Liver (tissue), 9 donors: ENCODE measurements around the gene RHBDF2. TPM values are rescaled to one million over a fixed set of nuclear protein-coding genes. Genes with fewer than 3 reads are reported as not detected.

ENCODE experiments used
- DNase-seq: peaks from one replicate; pipeline ENCODE4 v3.0.0-alpha.2; 2017; ENCODE audit warnings: low spot score
- H3K27ac ChIP-seq, 2 donors: one replicate each; pipeline ENCODE4 v1.7.0; 2013; ENCODE audit warnings: inconsistent platforms in 2 of 2, low read length in 2 of 2, control low read depth in 1 of 2, low read depth in 1 of 2, mild to moderate bottlenecking in 1 of 2
- H3K27me3 ChIP-seq, 4 donors: one replicate each; pipeline versions ENCODE4 v1.6.1 to v1.7.0; 2013; ENCODE audit warnings: low read length in 3 of 4, inconsistent platforms in 1 of 4, mild to moderate bottlenecking in 1 of 4, moderate library complexity in 1 of 4; ENCODE audit not compliant: control insufficient read depth in 4 of 4, insufficient read depth in 4 of 4
- H3K36me3 ChIP-seq, 4 donors: one replicate each; pipeline versions ENCODE4 v1.6.1 to v1.7.0; 2013; ENCODE audit warnings: low read length in 3 of 4, mild to moderate bottlenecking in 3 of 4, low read depth in 1 of 4, moderate library complexity in 1 of 4; ENCODE audit not compliant: control insufficient read depth in 4 of 4, insufficient read depth in 3 of 4
- H3K4me1 ChIP-seq, 4 donors: one replicate each; pipeline versions ENCODE4 v1.6.1 to v1.7.0; 2013; ENCODE audit warnings: low read length in 3 of 4, mild to moderate bottlenecking in 3 of 4, moderate library complexity in 1 of 4; ENCODE audit not compliant: control insufficient read depth in 4 of 4, insufficient read depth in 4 of 4
- H3K4me3 ChIP-seq, 3 donors: one replicate each; pipeline versions ENCODE4 v1.6.1 to v1.7.0; 2013; ENCODE audit warnings: low read length in 3 of 3, control low read depth in 1 of 3, low read depth in 1 of 3, mild to moderate bottlenecking in 1 of 3
- H3K9ac ChIP-seq, 2 donors: one replicate each; pipeline ENCODE4 v1.7.0; 2013; ENCODE audit warnings: low read length in 2 of 2, mild to moderate bottlenecking in 2 of 2, moderate library complexity in 2 of 2, control low read depth in 1 of 2, low read depth in 1 of 2
- H3K9me3 ChIP-seq, 4 donors: one replicate each; pipeline versions ENCODE4 v1.6.1 to v1.7.0; 2013; ENCODE audit warnings: low read length in 3 of 4; ENCODE audit not compliant: control insufficient read depth in 4 of 4
- ATF3 ChIP-seq: IDR thresholded peaks from 2 replicates; pipeline ENCODE4 v1.6.1; 2016; ENCODE audit warnings: antibody characterized with exemption
- EGR1 ChIP-seq, 2 donors: IDR thresholded peaks; 2 replicates each; pipeline ENCODE4 v1.6.1; 2016 to 2018; ENCODE audit warnings: antibody characterized with exemption in 2 of 2, low read depth in 2 of 2
- FOXA1 ChIP-seq: IDR thresholded peaks from 2 replicates; pipeline ENCODE4 v1.6.1; 2016; ENCODE audit warnings: antibody characterized with exemption
- GABPA ChIP-seq, 2 donors: IDR thresholded peaks in 1 of 2; conservative IDR thresholded peaks in 1 of 2; 2 replicates each; pipeline ENCODE4 v1.6.1; 2016; ENCODE audit warnings: antibody characterized with exemption in 2 of 2, mild to moderate bottlenecking in 1 of 2, moderate library complexity in 1 of 2
- HNF4G ChIP-seq: IDR thresholded peaks from 2 replicates; pipeline ENCODE4 v1.6.1; 2016; ENCODE audit warnings: antibody characterized with exemption
- JUND ChIP-seq, 2 donors: IDR thresholded peaks; 2 replicates each; pipeline ENCODE4 v1.6.1; 2016; ENCODE audit warnings: antibody characterized with exemption in 2 of 2
- MAX ChIP-seq: IDR thresholded peaks from 2 replicates; pipeline ENCODE4 v1.6.1; 2016; ENCODE audit warnings: antibody characterized with exemption
- RAD21 ChIP-seq, 2 donors: IDR thresholded peaks; 2 replicates each; pipeline ENCODE4 v1.6.1; 2016; ENCODE audit warnings: antibody characterized with exemption in 2 of 2, mild to moderate bottlenecking in 2 of 2
- RXRA ChIP-seq, 2 donors: IDR thresholded peaks; 2 replicates each; pipeline ENCODE4 v1.6.1; 2017 to 2018; ENCODE audit warnings: antibody characterized with exemption in 2 of 2, mild to moderate bottlenecking in 1 of 2
- SP1 ChIP-seq: IDR thresholded peaks from 2 replicates; pipeline ENCODE4 v1.6.1; 2018; ENCODE audit warnings: antibody characterized with exemption, mild to moderate bottlenecking
- TAF1 ChIP-seq: conservative IDR thresholded peaks from 2 replicates; pipeline ENCODE4 v1.6.1; 2016; ENCODE audit warnings: antibody characterized with exemption, mild to moderate bottlenecking
- YY1 ChIP-seq: IDR thresholded peaks from 2 replicates; pipeline ENCODE4 v1.6.1; 2016; ENCODE audit warnings: antibody characterized with exemption, mild to moderate bottlenecking
- WGBS: extraction: QIAGEN DNeasy Blood & Tissue Kit; methylation state at CpG from one replicate; pipeline ENCODE4 v1.1.7; 2013; 5-methylcytosine and 5-hydroxymethylcytosine counted together
- polyA plus RNA-seq, 2 donors: library from polyadenylated mRNA; stranded (reverse) in 1 of 2; unstranded in 1 of 2; fragments of 200-250 nt in 1 of 2; fragments of >200 nt in 1 of 2; fragmentation: Nextera tagmentation in 1 of 2; extraction: Ambion mirVana in 1 of 2; gene quantifications; one replicate each; pipeline versions ENCODE4 v1.2.1 to v1.2.3, GENCODE V29; 2013 to 2015
- total RNA-seq, 2 donors: library from RNA; depleted of rRNA; stranded (reverse); fragments of >200 nt; gene quantifications; one replicate each; pipeline ENCODE4 v1.2.3, GENCODE V29; 2014
- TF ChIP-seq, protein P1 (sequence below): fragments of 150-350 bp; IDR thresholded peaks from 2 replicates; pipeline ENCODE4 v1.5.1; 2017; ENCODE audit warnings: improper control_type of control experiment, low read depth, low read length; ENCODE audit not compliant: missing input control
- donor health status: healthy.
- donor health status: healthy.
- donor health status: healthy.
- donor health status: healthy.
- donor health status: healthy.

Gene RHBDF2
- total and polyA plus RNA-seq, 4 donors = 2.9 to 6.7 (median 4.6) TPM

DNA sequence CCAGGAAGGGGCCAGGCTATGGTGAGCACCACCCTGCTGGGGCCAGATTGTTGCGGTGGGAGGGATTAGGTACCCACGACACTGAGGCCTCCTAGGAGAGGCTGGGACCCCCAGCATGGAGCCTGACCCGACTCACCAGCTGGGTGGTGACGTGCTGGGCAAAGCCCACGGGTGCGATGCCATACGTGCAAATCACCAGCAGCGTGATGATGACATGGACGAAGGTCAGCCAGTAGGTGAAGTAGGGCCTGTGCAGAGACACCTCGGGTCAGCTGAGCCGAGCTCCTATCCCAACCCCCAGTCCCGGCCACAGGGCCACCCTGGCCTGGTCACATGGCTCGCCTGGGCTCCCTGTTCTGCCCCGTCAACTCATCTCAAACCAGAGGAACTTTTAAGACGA, 26.3 kb downstream of the RHBDF2 start:
- WGBS = 97% methylated on average over 15 of the region's 15 CpGs
- Histone ChIP-seq H3K4me1 (no peaks in the 10 kb centered on the region), H3K36me3 (peaks cover 0 to 34% (median 9%) of the 10 kb centered on the region in 4 donors), H3K27ac (no peak overlapping the region), H3K9me3 (no peaks in the 10 kb centered on the region), H3K4me3 (no peak overlapping the region), H3K27me3 (no peaks in the 10 kb centered on the region), H3K9ac (no peak overlapping the region)
- TF ChIP-seq RAD21 (IDR thresholded peaks at IDR 0.05) (no peak), JUND (IDR thresholded peaks at IDR 0.05) (no peak), MAX (no peak), SP1 (no peak), ATF3 (no peak), HNF4G (no peak), YY1 (no peak)
- TF ChIP-seq, protein P1, sequence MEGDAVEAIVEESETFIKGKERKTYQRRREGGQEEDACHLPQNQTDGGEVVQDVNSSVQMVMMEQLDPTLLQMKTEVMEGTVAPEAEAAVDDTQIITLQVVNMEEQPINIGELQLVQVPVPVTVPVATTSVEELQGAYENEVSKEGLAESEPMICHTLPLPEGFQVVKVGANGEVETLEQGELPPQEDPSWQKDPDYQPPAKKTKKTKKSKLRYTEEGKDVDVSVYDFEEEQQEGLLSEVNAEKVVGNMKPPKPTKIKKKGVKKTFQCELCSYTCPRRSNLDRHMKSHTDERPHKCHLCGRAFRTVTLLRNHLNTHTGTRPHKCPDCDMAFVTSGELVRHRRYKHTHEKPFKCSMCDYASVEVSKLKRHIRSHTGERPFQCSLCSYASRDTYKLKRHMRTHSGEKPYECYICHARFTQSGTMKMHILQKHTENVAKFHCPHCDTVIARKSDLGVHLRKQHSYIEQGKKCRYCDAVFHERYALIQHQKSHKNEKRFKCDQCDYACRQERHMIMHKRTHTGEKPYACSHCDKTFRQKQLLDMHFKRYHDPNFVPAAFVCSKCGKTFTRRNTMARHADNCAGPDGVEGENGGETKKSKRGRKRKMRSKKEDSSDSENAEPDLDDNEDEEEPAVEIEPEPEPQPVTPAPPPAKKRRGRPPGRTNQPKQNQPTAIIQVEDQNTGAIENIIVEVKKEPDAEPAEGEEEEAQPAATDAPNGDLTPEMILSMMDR = no peak
- no peak for DNase-seq

GRCh38 chr17:76474238-76474637, 27.0 kb downstream of the RHBDF2 start:
- no peak for TF ChIP-seq ATF3
- no peak for DNase-seq
- 98% methylated on average over 14 of the region's 14 CpGs for WGBS
- Histone ChIP-seq H3K36me3 (peaks cover 0 to 32% (median 9%) of the 10 kb centered on the region in 4 donors), H3K9ac (no peak overlapping the region), H3K4me3 (no peak overlapping the region), H3K4me1 (no peaks in the 10 kb centered on the region), H3K27me3 (no peaks in the 10 kb centered on the region), H3K27ac (no peak overlapping the region), H3K9me3 (no peaks in the 10 kb centered on the region)

- Histone ChIP-seq H3K27me3 (no peaks in the 10 kb centered on the region), H3K27ac (no peak overlapping the region), H3K9me3 (no peaks in the 10 kb centered on the region), H3K9ac (no peak overlapping the region), H3K4me3 (no peak overlapping the region), H3K36me3 (peaks cover 0 to 28% (median 6%) of the 10 kb centered on the region in 4 donors), H3K4me1 (no peaks in the 10 kb centered on the region)
- no peak for DNase-seq
- TF ChIP-seq FOXA1 = no peak
- TF ChIP-seq MAX = no peak
- no peak for TF ChIP-seq YY1
- no peak for TF ChIP-seq EGR1 (IDR thresholded peaks at IDR 0.05; ENCODE audit: low read depth in 2 of 2)
- no peak for TF ChIP-seq GABPA (IDR thresholded peaks at IDR 0.05 in 1 of 2, conservative IDR thresholded peaks at IDR 0.05 in 1 of 2)
- TF ChIP-seq, protein P1 = peak; percentile 8
- no peak for TF ChIP-seq TAF1
- no peak for TF ChIP-seq RXRA (IDR thresholded peaks at IDR 0.05)
- no peak for TF ChIP-seq JUND (IDR thresholded peaks at IDR 0.05)
- 90% methylated on average over 18 of the region's 18 CpGs for WGBS
Observed at GRCh38 chr17:76473541-76473985, 27.7 kb downstream of the RHBDF2 start.
